NCI-H2227 (cell line): ENCODE measurements around the gene DCUN1D3.
"Not testable (repeated sequence)": the region's sequence is repeated elsewhere in the genome, so short reads cannot be mapped to it uniquely, and the experiment has no call there.

Experiments
- DNase-seq: peaks from one replicate; lab custom pipeline; 2025; ENCODE audit not compliant: unreplicated experiment; lab: John Stamatoyannopoulos, UW

The DCUN1D3 gene, protein sequence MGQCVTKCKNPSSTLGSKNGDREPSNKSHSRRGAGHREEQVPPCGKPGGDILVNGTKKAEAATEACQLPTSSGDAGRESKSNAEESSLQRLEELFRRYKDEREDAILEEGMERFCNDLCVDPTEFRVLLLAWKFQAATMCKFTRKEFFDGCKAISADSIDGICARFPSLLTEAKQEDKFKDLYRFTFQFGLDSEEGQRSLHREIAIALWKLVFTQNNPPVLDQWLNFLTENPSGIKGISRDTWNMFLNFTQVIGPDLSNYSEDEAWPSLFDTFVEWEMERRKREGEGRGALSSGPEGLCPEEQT

DNA sequence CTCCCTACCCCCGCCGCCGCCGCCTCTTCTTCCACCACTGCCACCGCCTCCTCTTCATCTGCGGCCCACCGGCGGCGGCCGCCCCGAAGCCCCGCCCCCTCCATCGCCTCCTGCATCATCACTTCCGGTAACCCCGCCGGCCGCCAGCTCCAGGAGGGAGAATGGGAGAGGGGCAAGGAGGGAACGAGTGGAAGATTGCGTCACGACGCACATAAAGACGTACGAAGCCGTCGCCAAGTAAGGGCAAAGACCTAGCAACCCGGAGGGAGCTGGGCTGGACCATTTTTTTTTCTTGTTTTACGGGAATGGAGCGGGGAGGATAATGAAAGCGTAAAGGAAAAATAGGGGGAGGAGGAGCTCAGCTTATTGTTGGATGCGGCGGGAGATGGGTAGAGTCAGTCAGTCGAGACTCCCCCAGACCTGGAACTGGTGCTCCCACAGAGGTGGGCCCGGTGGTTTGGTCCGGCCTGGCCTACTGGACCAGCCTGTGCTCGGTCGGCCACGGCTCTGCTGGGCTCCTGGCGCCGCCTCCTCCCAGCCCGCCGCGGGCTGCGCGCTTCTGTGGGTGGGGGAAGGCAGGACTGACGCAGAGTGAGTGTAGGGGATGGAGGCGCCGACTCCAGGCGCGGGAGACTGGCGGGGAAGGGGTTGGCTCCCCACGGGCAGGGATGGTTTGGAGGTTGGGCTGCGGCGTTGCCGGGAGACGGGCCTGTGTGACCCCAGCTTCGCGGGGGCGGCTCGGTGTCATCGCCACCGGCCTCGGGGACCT is at the start of gene DCUN1D3, which contains the start of gene LYRM1:
TSS of gene DCUN1D3 (minus strand) at position 60 of the 769 bp plus-strand sequence. CDS start 37,820 bp downstream, outside the sequence.
TSS of gene LYRM1 (plus strand) at position 473 of the 769 bp plus-strand sequence. CDS start 14,785 bp downstream, outside the sequence.
- DNase-seq: peak; percentile 98

- DNase-seq: no peak
These were observed 49.5 kb upstream of the DCUN1D3 start for GRCh38 chr16:20949660-20950059.

DNA sequence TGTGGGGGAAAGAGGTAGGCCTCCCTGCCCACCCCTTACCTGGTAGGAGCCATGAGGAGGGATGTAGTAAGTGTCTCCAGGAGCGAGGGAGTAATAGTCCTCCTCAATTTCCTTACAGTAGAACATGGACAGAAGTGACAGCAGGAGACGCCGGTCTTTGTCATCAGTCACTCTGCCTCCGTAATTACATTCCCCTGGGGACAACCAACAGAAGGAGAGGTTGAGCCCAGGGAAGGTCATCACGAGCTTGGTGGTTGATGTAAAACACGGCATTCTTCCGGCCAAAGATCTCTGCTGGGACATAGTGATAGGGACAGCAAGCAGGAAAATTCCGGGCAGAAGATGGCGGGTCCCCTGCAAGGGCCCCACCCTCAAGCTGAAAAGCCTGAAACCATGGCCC is 48.3 kb upstream of the DCUN1D3 start:
- no peak for DNase-seq

DNA sequence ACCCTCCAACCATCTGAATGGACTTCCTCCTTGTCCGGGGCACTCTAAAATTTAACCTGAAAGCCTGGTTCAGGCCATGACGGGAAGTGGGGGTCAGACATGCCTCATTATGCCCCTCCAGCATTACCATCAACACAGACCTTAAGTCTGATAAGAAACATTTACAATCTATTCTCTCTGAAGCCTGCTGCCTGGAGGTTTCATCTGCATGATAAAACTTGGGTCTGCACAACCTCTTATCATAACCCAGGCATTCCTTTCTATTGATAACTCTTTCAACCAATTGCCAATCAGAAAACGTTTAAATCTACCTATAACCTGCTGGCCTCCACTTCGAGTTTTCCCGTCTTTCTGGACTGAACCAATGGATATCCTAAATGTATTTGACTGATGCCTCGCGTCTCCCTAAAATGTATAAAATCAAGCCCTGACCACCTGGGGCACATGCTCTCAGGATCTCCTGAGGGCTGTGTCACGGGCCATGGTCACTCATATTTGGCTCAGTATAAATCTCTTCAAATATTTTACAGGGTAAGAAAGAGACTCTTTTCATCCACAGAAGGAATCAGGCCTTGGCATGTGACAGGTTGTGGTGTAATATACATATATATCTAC is 46.0 kb upstream of the DCUN1D3 start:
- no peak for DNase-seq

- not testable (repeated sequence) for DNase-seq
These were observed 45.4 kb upstream of the DCUN1D3 start for GRCh38 chr16:20945575-20945875.

DNA sequence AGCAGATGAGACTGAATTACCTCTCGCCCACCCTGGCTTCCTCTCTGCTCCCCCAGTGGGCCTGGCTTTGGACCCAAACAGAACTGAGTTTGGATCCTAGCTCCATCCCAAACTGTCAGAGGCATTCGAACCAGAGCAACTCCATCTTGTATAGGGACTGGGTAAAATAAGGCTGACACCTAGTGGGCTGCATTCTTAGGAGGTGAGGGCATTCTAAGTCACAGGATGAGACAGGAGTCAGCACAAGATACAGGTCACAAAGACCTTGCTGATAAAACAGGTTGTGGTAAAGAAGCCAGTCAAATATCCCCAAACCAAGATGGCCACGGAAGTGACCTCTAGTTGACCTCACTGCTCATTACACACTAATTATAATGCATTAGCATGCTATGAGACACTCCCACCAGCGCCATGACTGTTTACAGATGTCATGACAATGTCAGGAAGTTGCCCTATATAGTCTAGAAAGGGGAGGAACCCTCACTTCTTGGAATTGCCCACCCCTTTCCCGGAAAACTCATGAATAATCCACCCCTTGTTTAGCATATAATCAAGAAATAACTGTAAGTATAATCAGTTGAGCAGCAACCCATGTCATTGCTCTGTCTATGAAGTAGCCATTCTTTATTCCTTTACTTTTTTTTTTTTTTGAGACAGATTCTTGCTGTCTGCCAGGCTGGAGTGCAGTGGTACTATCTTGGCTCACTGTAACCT is 44.9 kb upstream of the DCUN1D3 start:
- no peak for DNase-seq

DNA sequence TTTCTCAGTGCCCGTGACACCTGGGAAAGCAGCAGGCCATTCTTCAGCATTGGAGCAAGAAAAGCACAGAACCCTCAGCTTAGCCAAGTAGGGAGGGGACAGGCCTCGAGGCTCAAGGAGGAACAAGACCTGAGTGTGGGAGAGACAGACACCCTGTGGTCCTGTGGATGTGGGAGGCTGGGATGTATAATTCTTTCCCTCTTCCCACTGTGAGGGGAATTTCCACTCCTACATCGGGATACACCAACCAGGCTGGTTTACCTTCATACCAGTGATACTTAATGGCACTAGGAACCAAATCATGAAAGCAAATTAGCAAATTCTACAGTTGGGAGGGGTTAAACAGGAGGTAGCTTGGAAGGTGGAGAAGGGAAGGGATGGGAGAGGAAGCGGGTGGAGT is 42.1 kb upstream of the DCUN1D3 start:
- DNase-seq: no peak

DNA sequence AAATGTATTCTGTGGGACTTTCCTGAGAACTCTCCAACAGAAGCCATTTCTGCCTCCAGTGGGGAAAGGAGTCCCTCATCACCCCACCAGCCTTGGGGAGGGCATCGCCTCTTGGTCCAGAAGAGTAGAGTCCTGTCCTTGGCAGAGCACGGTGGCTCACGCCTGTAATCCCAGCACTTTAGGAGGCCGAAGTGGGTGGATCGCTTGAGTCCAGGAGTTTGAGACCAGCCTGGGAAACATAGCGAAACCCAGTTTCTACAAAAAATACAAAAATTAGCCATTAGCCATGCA is 41.4 kb upstream of the DCUN1D3 start:
- DNase-seq: no peak

DNA sequence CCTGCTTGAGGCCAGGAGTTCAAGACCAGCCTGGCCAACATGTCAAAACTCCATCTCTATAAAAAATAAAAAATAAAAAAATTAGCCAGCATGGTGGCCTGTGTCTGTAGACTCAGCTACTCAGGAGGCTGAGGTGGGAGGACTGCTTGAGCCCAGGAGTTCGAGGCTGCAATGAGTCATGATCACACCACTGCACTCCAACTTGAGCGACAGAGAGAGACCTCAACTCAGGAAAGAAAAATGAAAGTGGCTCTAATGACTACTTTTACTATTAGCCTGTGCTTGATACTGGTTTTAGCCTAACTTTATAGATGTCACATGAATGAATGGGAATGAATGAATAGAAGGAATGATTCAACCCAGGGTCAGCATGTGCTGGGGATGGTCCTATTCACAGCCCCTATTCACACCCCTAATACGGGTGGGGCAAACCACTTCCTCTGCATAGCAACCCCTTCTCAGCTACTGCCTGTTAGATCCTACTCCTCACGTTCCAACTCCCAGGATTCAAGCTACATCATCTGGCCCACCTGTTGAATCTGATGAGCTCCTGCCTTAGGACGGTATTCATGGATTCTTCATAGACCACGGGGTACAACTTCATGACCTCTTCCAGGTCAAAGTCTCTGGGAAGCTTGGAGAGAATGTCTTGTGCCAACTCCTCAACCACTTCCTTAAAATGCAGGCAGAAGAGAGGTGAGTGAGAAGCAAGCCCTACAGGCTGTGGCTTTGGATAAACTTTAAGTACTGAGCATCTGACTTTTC is 40.9 kb upstream of the DCUN1D3 start:
- no peak for DNase-seq

DNA sequence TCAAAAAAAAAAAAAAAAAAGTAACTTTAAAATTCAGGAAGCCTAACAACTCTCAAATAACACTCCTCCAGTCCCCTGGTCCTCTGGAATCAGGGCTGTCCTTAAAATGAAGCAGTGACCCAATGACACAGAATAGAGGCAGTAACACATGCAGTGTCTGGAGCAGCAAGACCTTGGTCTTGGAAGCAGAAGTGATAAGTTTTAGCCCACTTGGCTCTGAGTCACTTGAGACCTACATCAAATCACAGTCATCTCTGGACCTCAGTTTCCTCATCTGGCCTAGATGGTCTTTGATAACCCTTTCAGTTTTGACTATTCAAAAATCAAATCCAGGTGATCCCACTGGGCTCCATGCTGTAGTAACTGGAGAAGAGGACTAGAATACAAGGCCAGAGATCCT is 39.5 kb upstream of the DCUN1D3 start:
- no peak for DNase-seq

- no peak for DNase-seq
These were observed 38.3 kb upstream of the DCUN1D3 start for GRCh38 chr16:20938426-20938825.

DNA sequence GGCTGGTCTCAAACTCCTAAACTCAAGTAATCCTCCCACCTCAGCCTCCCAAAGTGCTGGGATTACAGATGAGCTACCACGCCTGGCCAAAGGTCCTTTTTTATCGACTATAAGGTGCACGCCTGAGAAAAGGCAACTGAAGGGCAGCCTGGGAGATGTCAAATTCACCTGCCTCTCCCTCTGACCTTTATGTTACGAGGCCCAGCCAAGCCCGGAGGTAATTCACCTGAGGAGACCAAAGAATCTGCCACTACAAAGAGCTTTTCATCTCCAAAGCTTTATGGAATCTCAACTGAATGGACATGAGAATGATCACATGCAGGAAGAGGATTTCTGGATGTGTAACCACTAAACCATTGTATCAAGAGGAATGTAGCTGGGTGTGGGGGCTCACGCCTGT is 37.6 kb upstream of the DCUN1D3 start:
- DNase-seq: no peak

GRCh38 chr16:20933589-20933988 is 33.4 kb upstream of the DCUN1D3 start:
- no peak for DNase-seq

DNA sequence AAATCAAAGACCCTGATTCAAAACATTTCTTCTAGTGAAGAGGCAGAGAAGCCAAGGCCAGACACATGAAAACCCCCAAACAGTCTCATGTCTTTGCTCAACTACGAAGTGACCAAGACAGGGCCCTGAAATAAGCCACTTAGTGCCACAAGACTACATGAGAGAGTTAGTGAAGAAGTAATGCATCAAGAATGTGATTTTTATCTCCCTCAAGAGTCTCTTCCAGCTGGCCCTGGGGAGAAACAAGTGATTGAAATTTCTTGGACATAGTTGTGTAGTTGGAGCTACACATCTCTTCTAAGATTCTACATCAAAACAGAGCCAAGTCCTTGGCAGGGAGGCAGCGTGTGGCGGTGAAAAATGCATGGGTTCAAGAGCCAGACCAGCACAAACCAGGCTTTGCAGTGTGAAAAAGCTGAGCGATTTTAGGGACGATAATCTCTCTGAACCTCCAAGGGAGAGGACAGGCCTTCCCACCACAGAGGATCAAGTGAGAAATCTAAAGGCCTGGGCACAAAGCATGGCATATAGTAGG is 31.0 kb upstream of the DCUN1D3 start:
- DNase-seq: no peak

GRCh38 chr16:20930365-20930690 is 30.2 kb upstream of the DCUN1D3 start:
- peak; percentile 78 for DNase-seq

DNA sequence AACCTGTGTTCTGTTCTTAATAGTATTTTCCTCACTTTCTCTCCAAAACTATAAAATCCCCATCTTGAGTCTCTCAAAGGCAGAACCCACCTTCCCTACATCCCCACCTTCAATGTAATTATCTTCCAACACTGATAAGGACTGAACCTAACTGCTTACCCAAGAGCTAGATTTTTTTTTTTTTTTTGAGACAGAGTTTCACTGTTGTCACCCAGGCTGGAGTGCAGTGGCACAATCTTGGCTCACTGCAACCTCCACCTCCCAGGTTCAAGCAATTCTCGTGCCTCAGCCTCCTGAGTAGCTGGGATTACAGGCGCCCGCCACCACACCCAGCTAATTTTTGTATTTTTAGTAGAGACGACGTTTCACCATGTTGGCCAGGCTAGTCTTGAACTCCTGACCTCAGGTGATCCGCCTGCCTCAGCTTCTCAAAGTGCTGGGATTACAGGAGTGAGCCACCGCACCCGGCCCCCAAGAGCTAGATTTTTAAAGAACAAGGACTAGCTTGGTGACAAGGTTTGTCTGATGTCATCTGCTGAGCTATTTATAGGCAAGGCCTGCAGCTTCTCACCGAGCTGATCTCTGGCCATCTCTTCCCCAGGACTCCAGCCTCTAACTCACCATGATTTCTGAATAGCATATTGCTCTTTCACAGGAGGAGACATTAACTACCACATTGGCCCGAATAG is 29.7 kb upstream of the DCUN1D3 start:
- DNase-seq: peak; percentile 78

DNA sequence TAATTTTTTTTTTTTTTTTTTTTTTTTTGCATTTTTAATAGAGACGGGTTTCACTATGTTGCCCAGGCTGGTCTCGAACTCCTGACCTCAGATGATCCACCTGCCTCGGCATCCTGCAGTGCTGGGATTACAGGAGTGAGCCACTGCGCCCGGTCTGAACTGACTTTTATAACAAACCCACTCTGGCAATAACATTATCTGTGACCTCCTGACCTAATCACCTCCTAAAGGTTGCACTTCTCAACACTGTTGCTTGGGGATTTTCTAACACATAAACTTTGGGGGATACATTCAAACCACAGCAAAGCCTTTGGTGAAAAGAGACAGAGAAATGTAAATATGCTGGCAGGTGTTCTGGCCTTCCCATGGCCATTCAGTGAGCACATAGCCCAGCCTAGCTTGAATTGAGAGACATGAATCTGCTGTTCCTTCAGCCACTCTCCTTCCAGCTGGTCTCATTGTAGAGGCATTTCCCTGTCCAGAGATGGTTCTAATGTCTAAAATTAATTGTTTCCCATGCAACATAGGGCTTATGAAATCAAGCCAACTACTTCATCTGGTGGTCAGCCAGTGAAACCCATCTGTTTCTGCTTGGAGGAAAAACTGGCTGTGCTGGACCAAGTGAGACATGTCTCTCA is 28.7 kb upstream of the DCUN1D3 start:
- DNase-seq: no peak

- DNase-seq: no peak
These were observed 25.6 kb upstream of the DCUN1D3 start for GRCh38 chr16:20925751-20926150.

DNA sequence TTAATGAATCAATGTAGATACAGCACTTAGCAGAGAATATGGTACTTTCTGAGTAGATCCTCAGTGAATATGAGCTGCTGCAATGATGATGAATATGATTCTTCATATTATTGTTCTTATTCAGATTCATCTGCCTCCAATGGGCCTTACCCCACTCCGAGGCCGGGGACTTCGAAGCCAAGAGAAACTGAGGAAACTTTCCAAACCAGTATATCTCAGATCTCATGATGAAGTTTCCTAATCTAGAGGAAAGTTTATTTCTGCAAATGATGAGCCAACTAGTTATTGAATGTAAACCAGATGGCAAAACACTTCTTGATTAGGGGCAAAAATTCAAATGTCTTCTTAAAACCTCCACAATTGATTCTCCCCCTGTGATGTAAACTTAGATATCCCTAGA is 23.7 kb upstream of the DCUN1D3 start:
- no peak for DNase-seq

DNA sequence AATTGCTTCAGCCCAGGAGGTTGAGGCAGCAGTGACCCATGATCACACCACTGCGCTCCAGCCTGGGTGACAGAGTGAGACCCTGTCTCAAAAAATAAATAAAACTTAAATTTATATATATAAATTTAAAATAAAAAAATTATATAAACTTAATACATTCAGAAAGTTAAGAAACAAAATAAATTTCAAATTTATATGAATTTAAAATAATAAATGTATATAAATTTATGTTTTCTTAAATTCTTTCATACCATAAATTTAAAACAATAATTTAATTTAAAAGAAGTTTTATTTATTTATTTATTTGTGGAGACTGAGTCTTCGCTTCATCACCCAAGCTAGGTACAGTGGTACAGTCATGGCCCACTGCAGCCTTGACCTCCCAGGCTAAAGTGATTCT is 20.6 kb upstream of the DCUN1D3 start:
- no peak for DNase-seq
